ENCODE results near the gene CCL28. TPM values are rescaled to one million over a fixed set of nuclear protein-coding genes. Genes with fewer than 3 reads are reported as not detected.
"Not testable (repeated sequence)": the region's sequence is repeated elsewhere in the genome, so short reads cannot be mapped to it uniquely, and the experiment has no call there.

The CCL28 gene
- total RNA-seq, 2 experiments from 2014 or later: not detected

DNA sequence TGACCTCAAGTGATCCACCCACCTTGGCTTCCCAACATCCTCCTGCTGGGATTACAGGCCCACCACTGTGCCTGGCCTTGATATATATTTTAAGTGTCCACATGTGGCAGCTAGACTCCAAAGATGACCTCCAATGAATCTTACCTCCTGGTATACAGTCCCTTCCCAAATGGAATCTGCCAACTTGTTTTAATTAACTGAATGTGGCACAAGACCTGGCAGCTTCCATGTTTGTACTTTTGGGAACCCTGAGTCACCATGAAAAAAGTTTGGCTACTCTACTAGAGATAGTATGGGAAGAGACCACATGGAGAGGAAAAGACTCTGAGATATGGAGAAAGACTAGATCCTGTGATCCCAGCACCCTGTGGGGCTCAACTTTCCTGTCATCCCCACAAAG, 42.5 kb downstream of the CCL28 start:
- BruUV-seq (replicated peaks): no TSS peak
- TF ChIP-seq, protein P1, sequence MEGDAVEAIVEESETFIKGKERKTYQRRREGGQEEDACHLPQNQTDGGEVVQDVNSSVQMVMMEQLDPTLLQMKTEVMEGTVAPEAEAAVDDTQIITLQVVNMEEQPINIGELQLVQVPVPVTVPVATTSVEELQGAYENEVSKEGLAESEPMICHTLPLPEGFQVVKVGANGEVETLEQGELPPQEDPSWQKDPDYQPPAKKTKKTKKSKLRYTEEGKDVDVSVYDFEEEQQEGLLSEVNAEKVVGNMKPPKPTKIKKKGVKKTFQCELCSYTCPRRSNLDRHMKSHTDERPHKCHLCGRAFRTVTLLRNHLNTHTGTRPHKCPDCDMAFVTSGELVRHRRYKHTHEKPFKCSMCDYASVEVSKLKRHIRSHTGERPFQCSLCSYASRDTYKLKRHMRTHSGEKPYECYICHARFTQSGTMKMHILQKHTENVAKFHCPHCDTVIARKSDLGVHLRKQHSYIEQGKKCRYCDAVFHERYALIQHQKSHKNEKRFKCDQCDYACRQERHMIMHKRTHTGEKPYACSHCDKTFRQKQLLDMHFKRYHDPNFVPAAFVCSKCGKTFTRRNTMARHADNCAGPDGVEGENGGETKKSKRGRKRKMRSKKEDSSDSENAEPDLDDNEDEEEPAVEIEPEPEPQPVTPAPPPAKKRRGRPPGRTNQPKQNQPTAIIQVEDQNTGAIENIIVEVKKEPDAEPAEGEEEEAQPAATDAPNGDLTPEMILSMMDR (conservative IDR thresholded peaks at IDR 0.05; ENCODE audit: low read length): no peak
- no peak for TF ChIP-seq EZH2phosphoT487 (IDR thresholded peaks at IDR 0.05; ENCODE audit: borderline replicate concordance, low read depth, low read length)
- no peaks in the 10 kb centered on the region for H4K20me1 ChIP-seq (ENCODE audit: insufficient read depth, low read length)

DNA sequence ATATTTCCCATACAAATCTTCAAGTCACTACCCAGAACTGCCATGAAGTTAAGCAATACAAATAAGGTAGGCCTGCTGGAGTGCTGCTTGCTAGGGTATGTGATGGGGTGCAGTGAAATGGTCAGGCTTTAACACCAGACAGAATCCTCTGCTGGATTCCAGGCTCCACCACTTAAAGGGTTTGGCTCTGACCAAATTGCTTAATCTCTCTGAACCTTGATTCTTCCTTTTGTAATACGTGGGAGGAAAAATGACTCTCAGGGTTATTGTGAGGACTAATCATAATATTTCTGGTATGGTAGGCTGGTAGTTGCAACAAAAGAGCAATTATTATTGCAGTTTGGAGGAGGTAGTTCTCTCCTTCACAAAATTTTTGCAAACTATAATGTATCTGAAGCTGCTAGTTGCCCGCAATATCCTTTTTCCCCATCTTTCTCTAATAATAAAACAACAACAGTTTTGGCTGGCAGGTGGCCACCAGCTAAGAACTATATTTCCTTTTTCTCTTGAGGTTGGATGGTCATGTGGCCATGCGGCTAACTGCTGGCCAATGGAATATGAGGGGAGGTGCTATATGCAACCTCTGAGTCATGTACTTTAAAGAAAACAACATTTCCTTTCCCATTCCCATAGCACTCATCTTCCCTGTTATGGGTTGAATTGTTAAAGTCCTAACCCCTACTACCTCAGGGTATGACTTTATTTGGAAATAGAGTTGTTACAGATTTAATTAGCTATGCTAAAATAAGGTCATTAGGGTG, 44.1 kb downstream of the CCL28 start:
- no peak overlapping the region for H3K4me3 ChIP-seq (ENCODE audit: low read depth, low read length, poor library complexity, severe bottlenecking)
- intact Hi-C loops (cut with micrococcal nuclease; ENCODE audit: unreplicated experiment): no loop called here
- no peak for TF ChIP-seq EZH2phosphoT487 (IDR thresholded peaks at IDR 0.05; ENCODE audit: borderline replicate concordance, low read depth, low read length)
- TF ChIP-seq, protein P1 (conservative IDR thresholded peaks at IDR 0.05; ENCODE audit: low read length): no peak
- H3K4me1 ChIP-seq (ENCODE audit: insufficient read depth, low read length, poor library complexity, severe bottlenecking): no peaks in the 10 kb centered on the region
- no peaks in the 10 kb centered on the region for H3K79me2 ChIP-seq (ENCODE audit: insufficient read depth, low read depth, low read length)
- H3K36me3 ChIP-seq (ENCODE audit: insufficient read depth, low read length): no peaks in the 10 kb centered on the region
- no peak overlapping the region for H3K4me2 ChIP-seq (ENCODE audit: low read length)
- H3K9me3 ChIP-seq (ENCODE audit: low read length): no peaks in the 10 kb centered on the region
- BruUV-seq (replicated peaks): no TSS peak
- ChIA-PET CTCF (ENCODE audit: unreplicated experiment) (no interaction called here), POLR2A (interaction anchor here (0.7 kb wide), 1 partner anchor 14 kb away, joined by 3 read pairs; no protein-coding TSS in a partner anchor)
- H4K20me1 ChIP-seq (ENCODE audit: insufficient read depth, low read length): no peaks in the 10 kb centered on the region
- no peak for DNase-seq (ENCODE audit: low spot score)
- no peak overlapping the region for H2AFZ ChIP-seq (ENCODE audit: low read length)
- H3K9me2 ChIP-seq (ENCODE audit: insufficient read depth, low read length): no peaks in the 10 kb centered on the region
- H3K27ac ChIP-seq (ENCODE audit: low read depth, low read length, poor library complexity, severe bottlenecking): no peak overlapping the region

More for the DNA sequence above, 42.5 kb downstream of the CCL28 start:
- Histone ChIP-seq H3K27ac (ENCODE audit: low read depth, low read length, poor library complexity, severe bottlenecking) (no peak overlapping the region), H3K4me2 (ENCODE audit: low read length) (no peak overlapping the region), H3K9me2 (ENCODE audit: insufficient read depth, low read length) (no peaks in the 10 kb centered on the region), H3K36me3 (ENCODE audit: insufficient read depth, low read length) (no peaks in the 10 kb centered on the region), H3K4me3 (ENCODE audit: low read depth, low read length, poor library complexity, severe bottlenecking) (no peak overlapping the region), H2AFZ (ENCODE audit: low read length) (no peak overlapping the region), H3K79me2 (ENCODE audit: insufficient read depth, low read depth, low read length) (no peaks in the 10 kb centered on the region), H3K4me1 (ENCODE audit: insufficient read depth, low read length, poor library complexity, severe bottlenecking) (no peaks in the 10 kb centered on the region), H3K9me3 (ENCODE audit: low read length) (no peaks in the 10 kb centered on the region)
- no peak for DNase-seq (ENCODE audit: low spot score)
- ChIA-PET POLR2A (no interaction called here), CTCF (ENCODE audit: unreplicated experiment) (no interaction called here)
- intact Hi-C loops (cut with micrococcal nuclease; ENCODE audit: unreplicated experiment): no loop called here

DNA sequence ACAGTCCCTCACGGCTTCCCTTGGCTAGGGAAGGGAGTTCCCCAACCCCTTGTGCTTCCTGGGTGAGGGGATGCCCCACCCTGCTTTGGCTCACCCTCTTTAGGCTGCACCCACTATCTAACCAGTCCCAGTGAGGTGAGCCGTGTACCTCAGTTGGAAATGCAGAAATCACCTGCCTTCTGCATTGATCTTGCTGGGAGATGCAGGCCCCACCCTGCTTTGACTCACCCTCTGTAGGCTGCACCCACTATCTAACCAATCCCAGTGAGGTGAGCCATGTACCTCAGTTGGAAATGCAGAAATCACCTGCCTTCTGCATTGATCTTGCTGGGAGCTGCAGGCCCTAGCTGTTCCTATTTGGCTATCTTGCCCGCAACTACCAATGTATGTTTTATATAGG, 44.7 kb downstream of the CCL28 start:
- H3K27ac ChIP-seq (ENCODE audit: low read depth, low read length, poor library complexity, severe bottlenecking): no peak overlapping the region
- no peaks in the 10 kb centered on the region for H3K36me3 ChIP-seq (ENCODE audit: insufficient read depth, low read length)
- TF ChIP-seq, protein P1 (conservative IDR thresholded peaks at IDR 0.05; ENCODE audit: low read length): no peak
- no peak for TF ChIP-seq EZH2phosphoT487 (IDR thresholded peaks at IDR 0.05; ENCODE audit: borderline replicate concordance, low read depth, low read length)
- H3K79me2 ChIP-seq (ENCODE audit: insufficient read depth, low read depth, low read length): no peaks in the 10 kb centered on the region
- no peak overlapping the region for H2AFZ ChIP-seq (ENCODE audit: low read length)
- H3K4me3 ChIP-seq (ENCODE audit: low read depth, low read length, poor library complexity, severe bottlenecking): no peak overlapping the region
- POLR2A ChIA-PET: no interaction called here
- CTCF ChIA-PET (ENCODE audit: unreplicated experiment): no interaction called here
- no peaks in the 10 kb centered on the region for H3K9me2 ChIP-seq (ENCODE audit: insufficient read depth, low read length)
- BruUV-seq (replicated peaks): no TSS peak
- intact Hi-C loops (cut with micrococcal nuclease; ENCODE audit: unreplicated experiment): no loop called here
- no peaks in the 10 kb centered on the region for H3K9me3 ChIP-seq (ENCODE audit: low read length)
- DNase-seq (ENCODE audit: low spot score): no peak
- H3K4me2 ChIP-seq (ENCODE audit: low read length): no peak overlapping the region
- H4K20me1 ChIP-seq (ENCODE audit: insufficient read depth, low read length): no peaks in the 10 kb centered on the region
- no peaks in the 10 kb centered on the region for H3K4me1 ChIP-seq (ENCODE audit: insufficient read depth, low read length, poor library complexity, severe bottlenecking)

DNA sequence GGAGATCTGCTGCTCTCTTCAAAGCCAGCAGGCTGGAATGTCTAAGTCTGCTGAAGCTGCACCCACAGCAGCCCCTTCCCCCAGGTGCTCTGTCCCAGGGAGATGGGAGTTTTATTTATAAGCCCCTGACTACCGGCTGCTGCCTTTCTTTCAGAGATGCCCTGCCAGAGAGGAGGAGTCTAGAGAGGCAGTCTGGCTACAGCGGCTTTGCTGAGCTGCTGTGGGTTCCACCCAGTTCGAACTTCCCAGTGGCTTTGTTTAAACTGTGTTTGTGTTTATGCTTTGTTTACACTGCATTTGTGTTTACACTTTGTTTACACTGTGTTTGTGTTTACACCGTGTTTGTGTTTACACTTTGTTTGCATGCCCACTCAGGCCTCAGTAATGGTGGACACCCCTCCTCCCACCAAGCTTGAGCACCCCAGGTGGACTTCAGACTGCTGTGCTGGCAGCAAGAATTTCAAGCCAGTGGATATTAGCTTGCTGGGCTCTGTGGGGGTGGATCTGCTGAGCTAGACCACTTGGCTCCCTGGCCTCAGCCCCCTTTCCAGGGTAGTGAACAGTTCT, 45.4 kb downstream of the CCL28 start:
- H3K4me1 ChIP-seq (ENCODE audit: insufficient read depth, low read length, poor library complexity, severe bottlenecking); H3K79me2 ChIP-seq (ENCODE audit: insufficient read depth, low read depth, low read length); BruUV-seq (replicated peaks); H4K20me1 ChIP-seq (ENCODE audit: insufficient read depth, low read length); CTCF ChIA-PET (ENCODE audit: unreplicated experiment); H3K9me2 ChIP-seq (ENCODE audit: insufficient read depth, low read length); intact Hi-C loops (cut with micrococcal nuclease; ENCODE audit: unreplicated experiment); DNase-seq (ENCODE audit: low spot score); H3K36me3 ChIP-seq (ENCODE audit: insufficient read depth, low read length); H3K27ac ChIP-seq (ENCODE audit: low read depth, low read length, poor library complexity, severe bottlenecking); H3K4me3 ChIP-seq (ENCODE audit: low read depth, low read length, poor library complexity, severe bottlenecking); H3K9me3 ChIP-seq (ENCODE audit: low read length); H3K4me2 ChIP-seq (ENCODE audit: low read length); H2AFZ ChIP-seq (ENCODE audit: low read length): not testable (repeated sequence)
- POLR2A ChIA-PET: interaction anchor here (0.7 kb wide), 1 partner anchor 141 kb away, joined by 3 read pairs; no protein-coding TSS in a partner anchor
